Peyer's patch (tissue), 4 donors: ENCODE results near the gene SIGLEC5. TPM values are rescaled to one million over a fixed set of nuclear protein-coding genes. Genes with fewer than 3 reads are reported as not detected.

ENCODE experiments used
- DNase-seq, 3 donors: peaks; one replicate each; pipeline ENCODE4 v3.0.0-alpha.2; 2017 to 2019
- H3K27ac ChIP-seq, 4 donors: fragments of 200-600 bp; sonication (generic); one replicate each; pipeline ENCODE4 v1.5.1; 2016 to 2019
- H3K27me3 ChIP-seq, 2 donors: fragments of 200-600 bp; sonication (generic); one replicate each; pipeline ENCODE4 v1.5.1; 2019
- H3K36me3 ChIP-seq, 3 donors: fragments of 200-600 bp; sonication (generic); one replicate each; pipeline ENCODE4 v1.5.1; 2016 to 2019
- H3K4me1 ChIP-seq, 4 donors: fragments of 200-600 bp; sonication (generic); one replicate each; pipeline ENCODE4 v1.5.1; 2016 to 2019
- H3K4me3 ChIP-seq, 4 donors: fragments of 200-600 bp; sonication (generic); 1 replicate in 3 of 4; 2 replicates in 1 of 4; pipeline ENCODE4 v1.5.1; 2016 to 2019; ENCODE audit warnings: mild to moderate bottlenecking in 1 of 4
- H3K9me3 ChIP-seq, 4 donors: fragments of 200-600 bp; sonication (generic); one replicate each; pipeline ENCODE4 v1.5.1; 2016 to 2019; ENCODE audit warnings: mild to moderate bottlenecking in 1 of 4
- POLR2A ChIP-seq, 2 donors: fragments of 450-650 bp; IDR thresholded peaks; one replicate each; pipeline ENCODE4 v1.5.1; 2017; ENCODE audit warnings: antibody characterized with exemption in 2 of 2, mild to moderate bottlenecking in 2 of 2, moderate library complexity in 2 of 2
- total RNA-seq, 4 donors: library from RNA; depleted of rRNA; stranded (reverse); fragments of >200 nt; gene quantifications; one replicate each; pipeline ENCODE4 v1.1.0, GENCODE V29; 2016
- TF ChIP-seq, protein P1 (sequence below), 6 experiments: fragments of 450-650 bp in 4 of 6; fragments of 200-600 bp in 2 of 6; sonication (generic) in 1 of 6; IDR thresholded peaks; one replicate each; pipeline ENCODE4 v1.5.1; 2017 to 2019; ENCODE audit warnings: antibody characterized with exemption in 6 of 6, mild to moderate bottlenecking in 3 of 6, moderate library complexity in 1 of 6

The SIGLEC5 gene
- total RNA-seq, 4 donors from 2014 or later, result 0.57 to 9.1 TPM; not detected in 2

- H3K36me3 ChIP-seq, result no peaks in the 10 kb centered on the region
- no peaks in the 10 kb centered on the region for H3K9me3 ChIP-seq
- TF ChIP-seq POLR2A (IDR thresholded peaks at IDR 0.05), result no peak
- TF ChIP-seq, protein P1, sequence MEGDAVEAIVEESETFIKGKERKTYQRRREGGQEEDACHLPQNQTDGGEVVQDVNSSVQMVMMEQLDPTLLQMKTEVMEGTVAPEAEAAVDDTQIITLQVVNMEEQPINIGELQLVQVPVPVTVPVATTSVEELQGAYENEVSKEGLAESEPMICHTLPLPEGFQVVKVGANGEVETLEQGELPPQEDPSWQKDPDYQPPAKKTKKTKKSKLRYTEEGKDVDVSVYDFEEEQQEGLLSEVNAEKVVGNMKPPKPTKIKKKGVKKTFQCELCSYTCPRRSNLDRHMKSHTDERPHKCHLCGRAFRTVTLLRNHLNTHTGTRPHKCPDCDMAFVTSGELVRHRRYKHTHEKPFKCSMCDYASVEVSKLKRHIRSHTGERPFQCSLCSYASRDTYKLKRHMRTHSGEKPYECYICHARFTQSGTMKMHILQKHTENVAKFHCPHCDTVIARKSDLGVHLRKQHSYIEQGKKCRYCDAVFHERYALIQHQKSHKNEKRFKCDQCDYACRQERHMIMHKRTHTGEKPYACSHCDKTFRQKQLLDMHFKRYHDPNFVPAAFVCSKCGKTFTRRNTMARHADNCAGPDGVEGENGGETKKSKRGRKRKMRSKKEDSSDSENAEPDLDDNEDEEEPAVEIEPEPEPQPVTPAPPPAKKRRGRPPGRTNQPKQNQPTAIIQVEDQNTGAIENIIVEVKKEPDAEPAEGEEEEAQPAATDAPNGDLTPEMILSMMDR (IDR thresholded peaks at IDR 0.05), result peak; percentile 24 to 58 (median 36)
- peak overlapping the region in 2 of 4 donors; percentile 9 to 78 for H3K27ac ChIP-seq
- peaks cover 0 to 8% (median 1%) of the 10 kb centered on the region in 4 donors for H3K4me1 ChIP-seq
- DNase-seq, result peak; percentile 69 to 89 (median 72)
- H3K27me3 ChIP-seq, result no peaks in the 10 kb centered on the region
- no peak overlapping the region for H3K4me3 ChIP-seq
Observed at GRCh38 chr19:51607920-51608562, 22.2 kb downstream of the SIGLEC5 start.

DNA sequence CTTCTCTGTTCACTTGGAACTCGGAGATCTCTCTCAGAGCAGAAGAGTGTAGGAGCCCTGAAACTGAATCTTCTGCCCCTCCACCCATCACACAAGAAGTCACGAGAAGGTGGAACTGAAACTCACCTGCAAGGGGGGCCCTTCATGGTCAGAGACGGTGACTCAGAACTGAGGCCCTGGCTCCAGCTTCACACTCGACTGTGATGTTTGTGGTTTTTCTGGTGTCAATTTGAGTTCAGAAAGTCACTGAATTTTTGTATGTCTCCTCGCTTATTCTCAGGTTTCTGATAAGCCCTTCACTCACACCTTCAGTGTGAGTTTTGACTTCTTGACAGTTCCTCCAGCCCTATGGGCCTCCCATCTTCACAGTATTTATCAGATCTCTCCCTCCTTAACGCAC is 23.1 kb downstream of the SIGLEC5 start:
- peak in 2 of 3 donors; percentile 87 to 88 for DNase-seq
- Histone ChIP-seq H3K4me3 (no peak overlapping the region), H3K27ac (peak overlapping the region in 2 of 4 donors; percentile 9 to 78), H3K4me1 (peaks cover 0 to 8% (median 1%) of the 10 kb centered on the region in 4 donors), H3K9me3 (no peaks in the 10 kb centered on the region), H3K27me3 (no peaks in the 10 kb centered on the region), H3K36me3 (no peaks in the 10 kb centered on the region)
- no peak for TF ChIP-seq POLR2A (IDR thresholded peaks at IDR 0.05)
- TF ChIP-seq, protein P1 (IDR thresholded peaks at IDR 0.05), result no peak

- TF ChIP-seq, protein P1 (IDR thresholded peaks at IDR 0.05), result no peak
- no peak for TF ChIP-seq POLR2A (IDR thresholded peaks at IDR 0.05)
- no peak for DNase-seq
- H3K4me3 ChIP-seq, result peak overlapping the region in 2 of 4 donors; percentile 35 to 53
- peaks cover 0 to under 1% (median 0%) of the 10 kb centered on the region in 4 donors for H3K4me1 ChIP-seq
- peak overlapping the region in 2 of 4 donors; percentile 45 to 76 for H3K27ac ChIP-seq
- H3K36me3 ChIP-seq, result no peaks in the 10 kb centered on the region
- H3K27me3 ChIP-seq, result no peaks in the 10 kb centered on the region
- no peaks in the 10 kb centered on the region for H3K9me3 ChIP-seq
Observed at GRCh38 chr19:51602189-51602854, 27.9 kb downstream of the SIGLEC5 start.

DNA sequence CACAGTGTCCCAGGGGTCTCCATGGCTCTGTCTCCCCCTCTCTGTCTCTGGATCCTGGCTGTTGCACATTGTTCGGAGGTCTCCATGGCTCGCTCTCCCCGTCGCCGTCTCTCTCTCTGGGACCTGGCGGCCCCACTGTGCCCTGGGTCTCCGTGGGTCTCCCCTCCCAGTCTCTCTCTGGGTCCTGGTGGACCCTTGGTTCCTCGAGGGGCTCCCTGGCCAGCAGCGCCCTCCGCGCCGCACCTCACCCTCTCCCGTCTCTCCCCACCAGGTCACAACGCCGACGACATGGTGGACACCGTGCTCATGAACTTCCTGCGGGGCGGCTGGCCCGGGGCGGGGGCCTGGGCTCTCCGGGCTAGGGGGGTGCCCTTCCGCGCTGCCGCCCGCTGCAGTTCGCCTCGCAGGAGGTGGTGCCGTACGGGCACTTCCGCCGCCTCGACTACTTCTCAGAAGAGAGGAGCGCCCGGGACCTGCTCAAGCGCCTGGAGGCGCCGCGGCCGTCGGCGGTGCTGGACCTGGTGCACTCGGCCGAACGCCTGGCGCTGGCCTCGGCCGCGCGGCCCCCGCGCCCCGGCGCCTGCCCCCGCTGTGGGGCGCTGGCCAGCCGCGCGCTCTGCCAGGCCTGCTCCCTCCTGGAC is 29.1 kb downstream of the SIGLEC5 start:
- Histone ChIP-seq H3K27ac (peak overlapping the region in 2 of 4 donors; percentile 76), H3K9me3 (no peaks in the 10 kb centered on the region), H3K36me3 (no peaks in the 10 kb centered on the region), H3K4me1 (no peaks in the 10 kb centered on the region), H3K27me3 (no peaks in the 10 kb centered on the region), H3K4me3 (peak overlapping the region in 2 of 4 donors; percentile 35 to 53)
- DNase-seq, result peak in 2 of 3 donors; percentile 61 to 74
- TF ChIP-seq POLR2A (IDR thresholded peaks at IDR 0.05), result no peak
- TF ChIP-seq, protein P1 (IDR thresholded peaks at IDR 0.05), result no peak

- TF ChIP-seq, protein P1 (IDR thresholded peaks at IDR 0.05), result no peak
- TF ChIP-seq POLR2A (IDR thresholded peaks at IDR 0.05), result no peak
- Histone ChIP-seq H3K27me3 (no peaks in the 10 kb centered on the region), H3K36me3 (no peaks in the 10 kb centered on the region), H3K9me3 (no peaks in the 10 kb centered on the region), H3K4me3 (peak overlapping the region in 1 of 4 donors; percentile 3), H3K4me1 (peaks cover 0 to 5% (median 2%) of the 10 kb centered on the region in 4 donors), H3K27ac (peak overlapping the region in 1 of 4 donors; percentile 76)
- DNase-seq, result peak in 2 of 3 donors; percentile 46 to 61
Observed at GRCh38 chr19:51599084-51599483, 31.1 kb downstream of the SIGLEC5 start.
